22Rv1 (cell line): Measurements from ENCODE around the gene CCDC122.

Source experiments
- CTCF ChIP-seq: fragments of 450-650 bp; IDR thresholded peaks from 2 replicates; pipeline ENCODE4 v1.5.1; 2017; ENCODE audit warnings: mild to moderate bottlenecking
- ZFX ChIP-seq: fragments of 450-650 bp; IDR thresholded peaks from 2 replicates; pipeline ENCODE4 v1.6.1; 2017; ENCODE audit warnings: antibody characterized with exemption, borderline replicate concordance

GRCh38 chr13:43880214-43880855, 795 bp upstream of the CCDC122 start:
- TF ChIP-seq CTCF (no peak), ZFX (no peak)
